ENCODE data around the gene MTHFD2L. TPM values are rescaled to one million over a fixed set of nuclear protein-coding genes. Genes with fewer than 3 reads are reported as not detected.

MTHFD2L gene
- polyA plus RNA-seq, 1 donor from 2014 or later = 43.5 TPM

DNA sequence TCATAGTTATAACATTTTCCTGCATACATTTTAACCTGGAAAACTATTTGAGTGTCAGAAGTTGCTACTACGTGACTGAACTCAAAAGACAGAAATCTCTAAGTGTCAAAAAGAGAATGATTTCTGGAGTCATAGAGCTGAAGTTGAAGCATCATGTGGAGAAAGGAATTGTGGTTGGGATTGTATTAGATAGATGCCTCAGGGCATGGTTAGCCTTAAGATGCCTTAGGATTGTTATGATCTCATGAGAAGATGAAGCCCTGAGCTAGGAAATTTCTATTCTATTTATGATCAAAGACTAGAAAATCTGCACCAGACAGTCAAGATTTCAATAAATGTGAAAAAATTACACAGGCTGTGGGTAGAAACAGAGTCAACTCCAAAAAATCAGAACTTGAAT lies 170.6 kb downstream of the MTHFD2L start:
- no peaks in the 10 kb centered on the region for H3K9me3 ChIP-seq (ENCODE audit: low read length)
- H3K27me3 ChIP-seq (ENCODE audit: insufficient read depth, low read depth, low read length) = no peaks in the 10 kb centered on the region
- H3K27ac ChIP-seq (ENCODE audit: low read length) = no peak overlapping the region
- TF ChIP-seq, protein P1, sequence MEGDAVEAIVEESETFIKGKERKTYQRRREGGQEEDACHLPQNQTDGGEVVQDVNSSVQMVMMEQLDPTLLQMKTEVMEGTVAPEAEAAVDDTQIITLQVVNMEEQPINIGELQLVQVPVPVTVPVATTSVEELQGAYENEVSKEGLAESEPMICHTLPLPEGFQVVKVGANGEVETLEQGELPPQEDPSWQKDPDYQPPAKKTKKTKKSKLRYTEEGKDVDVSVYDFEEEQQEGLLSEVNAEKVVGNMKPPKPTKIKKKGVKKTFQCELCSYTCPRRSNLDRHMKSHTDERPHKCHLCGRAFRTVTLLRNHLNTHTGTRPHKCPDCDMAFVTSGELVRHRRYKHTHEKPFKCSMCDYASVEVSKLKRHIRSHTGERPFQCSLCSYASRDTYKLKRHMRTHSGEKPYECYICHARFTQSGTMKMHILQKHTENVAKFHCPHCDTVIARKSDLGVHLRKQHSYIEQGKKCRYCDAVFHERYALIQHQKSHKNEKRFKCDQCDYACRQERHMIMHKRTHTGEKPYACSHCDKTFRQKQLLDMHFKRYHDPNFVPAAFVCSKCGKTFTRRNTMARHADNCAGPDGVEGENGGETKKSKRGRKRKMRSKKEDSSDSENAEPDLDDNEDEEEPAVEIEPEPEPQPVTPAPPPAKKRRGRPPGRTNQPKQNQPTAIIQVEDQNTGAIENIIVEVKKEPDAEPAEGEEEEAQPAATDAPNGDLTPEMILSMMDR (IDR thresholded peaks at IDR 0.05; ENCODE audit: poor library complexity, severe bottlenecking) = no peak
- TF ChIP-seq MXI1 (conservative IDR thresholded peaks at IDR 0.05; ENCODE audit: poor library complexity, severe bottlenecking) (no peak), RAD21 (conservative IDR thresholded peaks at IDR 0.05) (no peak), EZH2 (IDR thresholded peaks at IDR 0.05; ENCODE audit: borderline replicate concordance, insufficient read depth, low read length, poor library complexity, severe bottlenecking) (no peak), EP300 (conservative IDR thresholded peaks at IDR 0.05; ENCODE audit: poor library complexity, severe bottlenecking) (no peak), SMC3 (conservative IDR thresholded peaks at IDR 0.05; ENCODE audit: poor library complexity) (no peak), POLR2AphosphoS5 (IDR thresholded peaks at IDR 0.05) (no peak), TAF1 (IDR thresholded peaks at IDR 0.05; ENCODE audit: low read depth) (no peak)
- TF ChIP-seq, protein P2, sequence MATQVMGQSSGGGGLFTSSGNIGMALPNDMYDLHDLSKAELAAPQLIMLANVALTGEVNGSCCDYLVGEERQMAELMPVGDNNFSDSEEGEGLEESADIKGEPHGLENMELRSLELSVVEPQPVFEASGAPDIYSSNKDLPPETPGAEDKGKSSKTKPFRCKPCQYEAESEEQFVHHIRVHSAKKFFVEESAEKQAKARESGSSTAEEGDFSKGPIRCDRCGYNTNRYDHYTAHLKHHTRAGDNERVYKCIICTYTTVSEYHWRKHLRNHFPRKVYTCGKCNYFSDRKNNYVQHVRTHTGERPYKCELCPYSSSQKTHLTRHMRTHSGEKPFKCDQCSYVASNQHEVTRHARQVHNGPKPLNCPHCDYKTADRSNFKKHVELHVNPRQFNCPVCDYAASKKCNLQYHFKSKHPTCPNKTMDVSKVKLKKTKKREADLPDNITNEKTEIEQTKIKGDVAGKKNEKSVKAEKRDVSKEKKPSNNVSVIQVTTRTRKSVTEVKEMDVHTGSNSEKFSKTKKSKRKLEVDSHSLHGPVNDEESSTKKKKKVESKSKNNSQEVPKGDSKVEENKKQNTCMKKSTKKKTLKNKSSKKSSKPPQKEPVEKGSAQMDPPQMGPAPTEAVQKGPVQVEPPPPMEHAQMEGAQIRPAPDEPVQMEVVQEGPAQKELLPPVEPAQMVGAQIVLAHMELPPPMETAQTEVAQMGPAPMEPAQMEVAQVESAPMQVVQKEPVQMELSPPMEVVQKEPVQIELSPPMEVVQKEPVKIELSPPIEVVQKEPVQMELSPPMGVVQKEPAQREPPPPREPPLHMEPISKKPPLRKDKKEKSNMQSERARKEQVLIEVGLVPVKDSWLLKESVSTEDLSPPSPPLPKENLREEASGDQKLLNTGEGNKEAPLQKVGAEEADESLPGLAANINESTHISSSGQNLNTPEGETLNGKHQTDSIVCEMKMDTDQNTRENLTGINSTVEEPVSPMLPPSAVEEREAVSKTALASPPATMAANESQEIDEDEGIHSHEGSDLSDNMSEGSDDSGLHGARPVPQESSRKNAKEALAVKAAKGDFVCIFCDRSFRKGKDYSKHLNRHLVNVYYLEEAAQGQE (IDR thresholded peaks at IDR 0.05; ENCODE audit: borderline replicate concordance) = no peak
- no peak overlapping the region for H3K9ac ChIP-seq (ENCODE audit: low read length)
- H3F3A ChIP-seq (ENCODE audit: insufficient read depth, low read length, poor library complexity, severe bottlenecking) = no peaks in the 10 kb centered on the region
- no peaks in the 10 kb centered on the region for H3K36me3 ChIP-seq (ENCODE audit: insufficient read depth, low read length)
- H3K4me3 ChIP-seq (ENCODE audit: low read length) = no peak overlapping the region
- H3K79me2 ChIP-seq (replicated peaks; ENCODE audit: insufficient read depth, low read length) = no peaks in the 10 kb centered on the region
- no peak overlapping the region for H3K4me2 ChIP-seq (ENCODE audit: low read length)
- H2AFZ ChIP-seq (ENCODE audit: low read depth, low read length) = no peak overlapping the region
- no peaks in the 10 kb centered on the region for H3K9me2 ChIP-seq (ENCODE audit: insufficient read depth, low read length)
- no peaks in the 10 kb centered on the region for H4K20me1 ChIP-seq (ENCODE audit: insufficient read depth)

DNA sequence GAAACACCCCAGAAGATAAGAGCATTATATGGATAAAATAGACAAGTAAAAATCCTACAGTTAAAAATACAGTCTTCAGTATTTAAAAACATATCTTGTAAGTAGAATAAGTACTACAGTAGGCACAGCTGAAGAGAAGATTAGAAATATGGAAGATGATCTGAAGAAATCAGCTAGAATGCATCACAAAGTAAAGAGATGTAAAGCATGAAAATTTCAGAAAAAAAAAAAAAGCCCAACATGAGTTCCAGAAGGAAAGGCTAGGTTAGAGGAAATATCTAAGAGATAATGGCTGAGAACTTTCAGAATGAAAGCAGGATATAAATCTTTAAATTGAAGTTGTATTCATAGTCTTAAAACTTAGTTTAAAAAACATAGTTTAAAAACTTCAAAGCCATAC lies 171.4 kb downstream of the MTHFD2L start:
- H3K27me3 ChIP-seq (ENCODE audit: insufficient read depth, low read depth, low read length) = no peaks in the 10 kb centered on the region
- H3K9me2 ChIP-seq (ENCODE audit: insufficient read depth, low read length) = no peaks in the 10 kb centered on the region
- no peaks in the 10 kb centered on the region for H3K9me3 ChIP-seq (ENCODE audit: low read length)
- no peaks in the 10 kb centered on the region for H3K79me2 ChIP-seq (replicated peaks; ENCODE audit: insufficient read depth, low read length)
- H4K20me1 ChIP-seq (ENCODE audit: insufficient read depth) = no peaks in the 10 kb centered on the region
- H3K4me3 ChIP-seq (ENCODE audit: low read length) = no peak overlapping the region
- no peak for TF ChIP-seq MXI1 (conservative IDR thresholded peaks at IDR 0.05; ENCODE audit: poor library complexity, severe bottlenecking)
- TF ChIP-seq EP300 (conservative IDR thresholded peaks at IDR 0.05; ENCODE audit: poor library complexity, severe bottlenecking) = no peak
- no peak for TF ChIP-seq POLR2AphosphoS5 (IDR thresholded peaks at IDR 0.05)
- TF ChIP-seq EZH2 (IDR thresholded peaks at IDR 0.05; ENCODE audit: borderline replicate concordance, insufficient read depth, low read length, poor library complexity, severe bottlenecking) = no peak
- TF ChIP-seq SMC3 (conservative IDR thresholded peaks at IDR 0.05; ENCODE audit: poor library complexity) = no peak
- TF ChIP-seq, protein P2 (IDR thresholded peaks at IDR 0.05; ENCODE audit: borderline replicate concordance) = no peak
- TF ChIP-seq, protein P1 (IDR thresholded peaks at IDR 0.05; ENCODE audit: poor library complexity, severe bottlenecking) = no peak
- H3K36me3 ChIP-seq (ENCODE audit: insufficient read depth, low read length) = no peaks in the 10 kb centered on the region
- H3K9ac ChIP-seq (ENCODE audit: low read length) = no peak overlapping the region
- no peak overlapping the region for H2AFZ ChIP-seq (ENCODE audit: low read depth, low read length)
- H3F3A ChIP-seq (ENCODE audit: insufficient read depth, low read length, poor library complexity, severe bottlenecking) = no peaks in the 10 kb centered on the region
- H3K27ac ChIP-seq (ENCODE audit: low read length) = no peak overlapping the region
- no peak overlapping the region for H3K4me2 ChIP-seq (ENCODE audit: low read length)

Measured in neural cell (in vitro differentiated cells).